Stimulated activated CD4-positive, alpha-beta T cell treated with anti-CD3 and anti-CD28 coated beads, TNF-alpha, amount 100 ng/mL, for 48 hours (primary cell): ENCODE results near the gene COQ2.
A peak's percentile ranks its signal among the peaks of the same experiment; 100 is the strongest.
"Not testable (repeated sequence)": the region's sequence is repeated elsewhere in the genome, so short reads cannot be mapped to it uniquely, and the experiment has no call there.

Experiments used
- DNase-seq, 3 donors: peaks; one replicate each; pipeline ENCODE4 v3.0.0-alpha.2; 2020; ENCODE audit warnings: low read depth in 3 of 3

COQ2 gene

GRCh38 chr4:83285055-83285407 is 433 bp upstream of the COQ2 start:
- DNase-seq: peak in 1 of 3 donors; percentile 8

- no peak for DNase-seq
Measured at GRCh38 chr4:83283181-83283580, 1.4 kb downstream of the COQ2 start.

GRCh38 chr4:83282049-83282535 is 2.5 kb downstream of the COQ2 start:
- peak in 2 of 3 donors; percentile 42 to 60 for DNase-seq

- no peak for DNase-seq
Measured at GRCh38 chr4:83281307-83281706, 3.3 kb downstream of the COQ2 start.

- no peak for DNase-seq
Measured at GRCh38 chr4:83276299-83277040, 8.1 kb downstream of the COQ2 start.

- DNase-seq: not testable (repeated sequence)
Measured at GRCh38 chr4:83273926-83274325, 10.7 kb downstream of the COQ2 start.

GRCh38 chr4:83272900-83273299 is 11.7 kb downstream of the COQ2 start:
- no peak for DNase-seq

- DNase-seq: no peak
Measured at GRCh38 chr4:83269256-83269655, 15.3 kb downstream of the COQ2 start.

GRCh38 chr4:83268491-83268890 is 16.1 kb downstream of the COQ2 start:
- DNase-seq: no peak

GRCh38 chr4:83267830-83268475 is 16.6 kb downstream of the COQ2 start:
- DNase-seq: no peak

GRCh38 chr4:83267121-83267829 is 17.3 kb downstream of the COQ2 start:
- DNase-seq: no peak

GRCh38 chr4:83266689-83267088 is 17.9 kb downstream of the COQ2 start:
- no peak for DNase-seq

- DNase-seq: no peak
Measured at GRCh38 chr4:83263106-83263505, 21.5 kb downstream of the COQ2 start.

- DNase-seq: no peak
Measured at GRCh38 chr4:83262682-83263081, 21.9 kb downstream of the COQ2 start.

GRCh38 chr4:83261307-83261706 is 23.3 kb downstream of the COQ2 start:
- no peak for DNase-seq

- no peak for DNase-seq
Measured at GRCh38 chr4:83259586-83259985, 25.0 kb downstream of the COQ2 start.

- DNase-seq: no peak
Measured at GRCh38 chr4:83258461-83258860, 26.1 kb downstream of the COQ2 start.

- no peak for DNase-seq
Measured at GRCh38 chr4:83257811-83258210, 26.8 kb downstream of the COQ2 start.

GRCh38 chr4:83255584-83255983 is 29.0 kb downstream of the COQ2 start:
- DNase-seq: no peak

- peak; percentile 40 to 67 (median 41) for DNase-seq
Measured at GRCh38 chr4:83252782-83253405, 31.7 kb downstream of the COQ2 start.

- no peak for DNase-seq
Measured at GRCh38 chr4:83251447-83251830, 33.2 kb downstream of the COQ2 start.
